Breast epithelium (tissue), 4 donors: ENCODE data around the gene IKBKE. TPM values are rescaled to one million over a fixed set of nuclear protein-coding genes. Genes with fewer than 3 reads are reported as not detected.

Source experiments
- DNase-seq, 2 donors: peaks; one replicate each; pipeline ENCODE4 v3.0.0-alpha.2; 2019; ENCODE audit warnings: low spot score in 2 of 2
- H3K27ac ChIP-seq, 2 donors: fragments of 200-600 bp; sonication (generic) in 1 of 2; one replicate each; pipeline ENCODE4 v1.5.1; 2016 to 2019; ENCODE audit warnings: mild to moderate bottlenecking in 1 of 2
- H3K27me3 ChIP-seq, 2 donors: fragments of 200-600 bp; sonication (generic) in 1 of 2; one replicate each; pipeline versions ENCODE4 v1.5.1 to v1.6.0; 2017 to 2019; ENCODE audit warnings: control low read depth in 1 of 2, mild to moderate bottlenecking in 1 of 2
- H3K36me3 ChIP-seq: fragments of 200-600 bp; one replicate; pipeline ENCODE4 v1.5.1; 2019
- H3K4me1 ChIP-seq, 2 donors: fragments of 200-600 bp; sonication (generic); one replicate each; pipeline ENCODE4 v1.5.1; 2016 to 2019; ENCODE audit warnings: control low read depth in 1 of 2
- H3K4me3 ChIP-seq, 3 donors: fragments of 200-600 bp; sonication (generic); 1 replicate in 2 of 3; 2 replicates in 1 of 3; pipeline ENCODE4 v1.5.1; 2016 to 2019; ENCODE audit warnings: mild to moderate bottlenecking in 3 of 3, moderate library complexity in 2 of 3
- H3K9me3 ChIP-seq, 2 donors: fragments of 200-600 bp; sonication (generic) in 1 of 2; one replicate each; pipeline ENCODE4 v1.5.1; 2016 to 2019; ENCODE audit warnings: control low read depth in 1 of 2
- POLR2A ChIP-seq: fragments of 450-650 bp; IDR thresholded peaks from one replicate; pipeline ENCODE4 v1.6.1; 2016; ENCODE audit warnings: antibody characterized with exemption, mild to moderate bottlenecking, moderate library complexity
- POLR2AphosphoS5 ChIP-seq, 3 donors: sonication (generic); formaldehyde crosslinking; IDR thresholded peaks; one replicate each; pipeline ENCODE4 v1.6.1; 2017; ENCODE audit warnings: antibody characterized with exemption in 3 of 3
- intact Hi-C: fragments of 100-400 bp; cut with DNase I; formaldehyde crosslinking; loops from one replicate; pipeline ENCODE4 v1.15.1; 2023; ENCODE audit warnings: low total_unique reads
- total RNA-seq, 3 donors: library from RNA; depleted of rRNA; stranded (reverse); fragments of >200 nt; gene quantifications; one replicate each; pipeline ENCODE4 v1.1.0, GENCODE V29; 2016
- TF ChIP-seq, protein P1 (sequence below), 3 donors: fragments of 450-650 bp; IDR thresholded peaks; one replicate each; pipeline ENCODE4 v1.5.1; 2016 to 2017; ENCODE audit warnings: antibody characterized with exemption in 3 of 3, mild to moderate bottlenecking in 3 of 3, moderate library complexity in 3 of 3

IKBKE gene
- total RNA-seq, 3 donors from 2014 or later = 4.4 to 4.9 (median 4.8) TPM

DNA sequence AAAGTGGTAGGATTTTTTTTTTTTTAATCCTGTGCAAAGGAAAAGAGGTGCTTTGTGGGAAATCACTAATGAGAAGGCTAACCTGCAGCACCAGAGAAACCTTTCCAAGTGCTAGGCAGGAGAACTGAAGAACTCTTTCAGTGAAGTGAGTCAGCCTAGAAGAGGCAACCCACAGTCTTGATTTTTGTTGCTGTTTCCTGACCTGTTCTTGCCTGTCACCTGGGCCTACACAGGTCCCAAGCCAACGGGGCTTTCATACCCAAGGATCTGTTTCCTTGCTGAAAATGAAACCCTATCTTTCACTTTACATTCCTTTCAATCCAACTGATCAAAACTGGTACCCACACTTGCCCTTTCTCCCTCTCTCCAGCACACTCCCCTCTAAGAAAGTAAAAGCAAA lies 7.1 kb upstream of the IKBKE start:
- H3K27ac ChIP-seq = peak overlapping the region; percentile 40 to 71
- intact Hi-C loops = no loop called here
- H3K36me3 ChIP-seq = no peaks in the 10 kb centered on the region
- no peak overlapping the region for H3K4me3 ChIP-seq
- no peaks in the 10 kb centered on the region for H3K9me3 ChIP-seq
- H3K4me1 ChIP-seq = no peaks in the 10 kb centered on the region
- no peaks in the 10 kb centered on the region for H3K27me3 ChIP-seq
- no peak for DNase-seq
- TF ChIP-seq, protein P1, sequence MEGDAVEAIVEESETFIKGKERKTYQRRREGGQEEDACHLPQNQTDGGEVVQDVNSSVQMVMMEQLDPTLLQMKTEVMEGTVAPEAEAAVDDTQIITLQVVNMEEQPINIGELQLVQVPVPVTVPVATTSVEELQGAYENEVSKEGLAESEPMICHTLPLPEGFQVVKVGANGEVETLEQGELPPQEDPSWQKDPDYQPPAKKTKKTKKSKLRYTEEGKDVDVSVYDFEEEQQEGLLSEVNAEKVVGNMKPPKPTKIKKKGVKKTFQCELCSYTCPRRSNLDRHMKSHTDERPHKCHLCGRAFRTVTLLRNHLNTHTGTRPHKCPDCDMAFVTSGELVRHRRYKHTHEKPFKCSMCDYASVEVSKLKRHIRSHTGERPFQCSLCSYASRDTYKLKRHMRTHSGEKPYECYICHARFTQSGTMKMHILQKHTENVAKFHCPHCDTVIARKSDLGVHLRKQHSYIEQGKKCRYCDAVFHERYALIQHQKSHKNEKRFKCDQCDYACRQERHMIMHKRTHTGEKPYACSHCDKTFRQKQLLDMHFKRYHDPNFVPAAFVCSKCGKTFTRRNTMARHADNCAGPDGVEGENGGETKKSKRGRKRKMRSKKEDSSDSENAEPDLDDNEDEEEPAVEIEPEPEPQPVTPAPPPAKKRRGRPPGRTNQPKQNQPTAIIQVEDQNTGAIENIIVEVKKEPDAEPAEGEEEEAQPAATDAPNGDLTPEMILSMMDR (IDR thresholded peaks at IDR 0.05) = no peak
- no peak for TF ChIP-seq POLR2A
- TF ChIP-seq POLR2AphosphoS5 (IDR thresholded peaks at IDR 0.05) = no peak

DNA sequence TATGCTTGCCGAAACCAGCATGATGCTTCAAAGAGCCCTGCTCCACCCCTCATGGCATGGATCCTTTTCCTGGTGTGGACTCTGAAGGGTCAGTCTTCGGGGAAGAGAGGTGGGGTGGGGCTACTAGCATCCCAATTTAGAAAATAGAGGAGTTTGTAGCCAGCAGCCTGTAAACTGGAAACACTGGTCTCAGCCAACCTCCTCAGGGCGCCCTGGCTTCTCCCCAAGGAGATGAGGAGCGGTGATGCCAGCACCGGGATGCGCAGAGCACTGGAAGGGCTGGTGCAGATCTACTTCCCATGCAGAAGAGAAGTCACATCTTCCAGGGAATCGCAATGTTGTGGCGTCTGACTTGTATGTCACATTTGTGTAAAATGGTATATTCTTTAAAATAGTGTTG lies 6.4 kb upstream of the IKBKE start:
- H3K27me3 ChIP-seq = no peaks in the 10 kb centered on the region
- H3K4me3 ChIP-seq = no peak overlapping the region
- H3K4me1 ChIP-seq = no peaks in the 10 kb centered on the region
- DNase-seq = no peak
- H3K9me3 ChIP-seq = no peaks in the 10 kb centered on the region
- H3K36me3 ChIP-seq = no peaks in the 10 kb centered on the region
- intact Hi-C loops = no loop called here
- H3K27ac ChIP-seq = peak overlapping the region; percentile 40 to 71
- no peak for TF ChIP-seq POLR2A
- TF ChIP-seq, protein P1 (IDR thresholded peaks at IDR 0.05) = no peak

DNA sequence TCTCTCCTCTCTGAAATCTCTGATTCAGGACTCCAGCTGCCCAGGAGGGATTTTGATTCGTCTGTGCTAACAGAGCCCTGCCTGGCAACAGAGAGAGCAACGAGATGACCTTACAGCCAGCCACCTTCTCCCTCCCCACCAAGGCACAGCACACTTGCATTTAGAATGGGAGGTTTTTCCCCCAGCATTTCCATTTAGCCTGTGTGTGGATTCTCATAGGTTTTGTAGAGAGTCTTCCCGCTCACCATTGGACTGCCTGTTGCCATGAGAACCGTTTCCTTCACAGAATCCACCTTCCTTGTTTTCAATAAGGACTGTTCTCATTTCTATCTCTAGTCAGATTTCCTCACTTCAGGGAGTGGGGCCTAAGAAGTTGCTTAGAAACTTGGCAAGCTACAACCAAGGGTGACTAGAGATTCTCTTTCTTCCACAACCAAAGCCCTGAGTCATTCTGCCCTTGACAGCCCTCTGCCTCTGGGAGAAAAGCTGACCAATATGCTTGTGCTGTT lies 5.8 kb upstream of the IKBKE start:
- Histone ChIP-seq H3K27ac (peak overlapping the region; percentile 3 to 40), H3K36me3 (no peaks in the 10 kb centered on the region), H3K9me3 (no peaks in the 10 kb centered on the region), H3K4me1 (peaks cover 0 to 4% of the 10 kb centered on the region in 2 donors), H3K4me3 (no peak overlapping the region), H3K27me3 (no peaks in the 10 kb centered on the region)
- no peak for DNase-seq
- TF ChIP-seq POLR2AphosphoS5 (IDR thresholded peaks at IDR 0.05) = no peak
- TF ChIP-seq, protein P1 (IDR thresholded peaks at IDR 0.05) = no peak
- no peak for TF ChIP-seq POLR2A
- intact Hi-C loops = no loop called here

DNA sequence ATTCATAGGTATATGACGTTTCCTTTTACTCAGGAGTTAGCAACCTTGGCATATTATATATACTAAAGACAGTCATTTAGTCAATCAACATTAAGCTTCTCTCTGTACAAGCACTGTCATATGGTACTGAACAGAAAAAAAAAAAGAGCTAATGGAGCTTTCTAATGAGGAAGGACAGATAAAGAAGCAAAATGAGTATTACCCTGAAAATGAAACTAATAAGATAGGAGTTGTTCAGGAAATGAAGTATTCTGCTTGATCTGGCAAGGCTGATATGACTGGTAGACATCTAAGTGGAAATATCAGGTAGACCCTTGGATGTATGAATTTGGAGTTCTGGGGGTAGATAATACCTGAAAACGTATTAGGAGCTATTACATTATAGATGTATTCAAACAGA lies 4.3 kb upstream of the IKBKE start:
- H3K4me3 ChIP-seq = no peak overlapping the region
- H3K9me3 ChIP-seq = no peaks in the 10 kb centered on the region
- intact Hi-C loops = no loop called here
- H3K27me3 ChIP-seq = no peaks in the 10 kb centered on the region
- peaks cover 0 to 9% of the 10 kb centered on the region in 2 donors for H3K4me1 ChIP-seq
- no peak for DNase-seq
- TF ChIP-seq, protein P1 (IDR thresholded peaks at IDR 0.05) = no peak
- TF ChIP-seq POLR2A = no peak
- no peaks in the 10 kb centered on the region for H3K36me3 ChIP-seq
- no peak overlapping the region for H3K27ac ChIP-seq

DNA sequence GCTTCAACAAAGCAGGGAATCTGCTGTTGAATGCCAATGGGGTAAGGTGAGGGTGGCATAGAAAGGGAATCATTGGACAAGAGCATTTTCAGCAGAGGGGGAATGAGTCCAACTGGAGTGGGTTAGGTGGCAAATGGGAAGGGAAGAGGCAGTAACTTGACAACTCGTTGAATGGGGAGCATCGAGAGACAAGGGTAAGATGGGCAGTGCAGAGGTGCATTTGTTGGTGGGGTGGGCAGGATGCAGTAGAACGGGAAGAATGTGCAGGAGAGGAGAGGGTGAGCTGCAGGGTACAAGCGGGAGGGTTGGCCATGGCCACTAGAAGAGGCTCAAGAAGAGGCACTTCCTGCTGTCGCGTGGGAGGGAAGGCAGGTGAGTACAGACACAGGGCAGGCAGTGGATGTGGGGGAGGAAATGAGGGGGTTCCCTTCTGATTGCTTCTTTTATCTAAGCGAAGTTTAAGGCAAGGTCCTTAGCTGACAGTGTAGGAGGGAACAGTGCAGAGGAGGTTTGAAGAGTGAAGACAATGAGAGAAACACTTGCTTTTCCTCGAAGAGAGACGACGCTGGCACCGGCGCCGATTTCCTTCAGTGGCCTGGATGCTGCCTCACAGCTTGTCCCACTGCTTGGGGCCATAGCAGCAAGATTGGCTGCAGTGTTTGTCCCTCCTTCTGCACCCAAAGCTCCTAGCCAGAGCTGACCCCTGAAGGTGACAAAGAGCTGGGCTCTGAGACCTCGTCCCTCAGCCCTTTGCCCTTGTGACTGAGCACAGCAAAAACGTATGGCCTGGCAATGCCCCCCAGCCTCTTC lies 3.2 kb upstream of the IKBKE start:
- no peaks in the 10 kb centered on the region for H3K9me3 ChIP-seq
- TF ChIP-seq, protein P1 (IDR thresholded peaks at IDR 0.05) = no peak
- TF ChIP-seq POLR2AphosphoS5 (IDR thresholded peaks at IDR 0.05) = no peak
- no peak for TF ChIP-seq POLR2A
- H3K27me3 ChIP-seq = no peaks in the 10 kb centered on the region
- intact Hi-C loops = no loop called here
- H3K4me1 ChIP-seq = peaks cover 0 to 9% of the 10 kb centered on the region in 2 donors
- H3K36me3 ChIP-seq = no peaks in the 10 kb centered on the region
- DNase-seq = no peak
- H3K4me3 ChIP-seq = no peak overlapping the region
- H3K27ac ChIP-seq = no peak overlapping the region
